ENCODE data around the gene SAMSN1. TPM values are rescaled to one million over a fixed set of nuclear protein-coding genes. Genes with fewer than 3 reads are reported as not detected.

SAMSN1 gene
- total and polyA plus RNA-seq, 2 experiments from 2014 or later: 0.82 to 1.7 TPM

DNA sequence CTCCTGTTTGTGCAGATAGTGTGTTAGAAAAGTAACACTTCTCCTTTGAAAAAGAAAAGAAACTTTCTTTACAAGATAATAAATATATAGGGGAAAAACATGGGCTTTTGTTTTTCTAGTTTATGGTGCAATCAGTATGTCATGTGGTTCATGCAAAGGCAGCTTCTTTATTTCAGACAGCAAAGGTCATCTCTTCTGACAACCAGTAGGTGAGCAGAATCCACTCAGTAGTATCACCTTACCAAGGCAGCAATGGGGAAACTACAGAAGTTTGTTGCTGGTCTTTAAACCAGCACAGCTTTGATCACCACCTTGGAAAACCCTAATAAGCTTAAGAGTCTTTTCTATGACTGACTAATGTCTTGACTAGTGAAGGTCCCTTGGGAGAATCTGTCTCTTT is 13.0 kb upstream of the SAMSN1 start:
- TF ChIP-seq EZH2phosphoT487 (IDR thresholded peaks at IDR 0.05; ENCODE audit: low read depth, severe bottlenecking, unreplicated experiment) (no peak), EZH2 (IDR thresholded peaks at IDR 0.05; ENCODE audit: borderline replicate concordance) (no peak)
- TF ChIP-seq, protein P1, sequence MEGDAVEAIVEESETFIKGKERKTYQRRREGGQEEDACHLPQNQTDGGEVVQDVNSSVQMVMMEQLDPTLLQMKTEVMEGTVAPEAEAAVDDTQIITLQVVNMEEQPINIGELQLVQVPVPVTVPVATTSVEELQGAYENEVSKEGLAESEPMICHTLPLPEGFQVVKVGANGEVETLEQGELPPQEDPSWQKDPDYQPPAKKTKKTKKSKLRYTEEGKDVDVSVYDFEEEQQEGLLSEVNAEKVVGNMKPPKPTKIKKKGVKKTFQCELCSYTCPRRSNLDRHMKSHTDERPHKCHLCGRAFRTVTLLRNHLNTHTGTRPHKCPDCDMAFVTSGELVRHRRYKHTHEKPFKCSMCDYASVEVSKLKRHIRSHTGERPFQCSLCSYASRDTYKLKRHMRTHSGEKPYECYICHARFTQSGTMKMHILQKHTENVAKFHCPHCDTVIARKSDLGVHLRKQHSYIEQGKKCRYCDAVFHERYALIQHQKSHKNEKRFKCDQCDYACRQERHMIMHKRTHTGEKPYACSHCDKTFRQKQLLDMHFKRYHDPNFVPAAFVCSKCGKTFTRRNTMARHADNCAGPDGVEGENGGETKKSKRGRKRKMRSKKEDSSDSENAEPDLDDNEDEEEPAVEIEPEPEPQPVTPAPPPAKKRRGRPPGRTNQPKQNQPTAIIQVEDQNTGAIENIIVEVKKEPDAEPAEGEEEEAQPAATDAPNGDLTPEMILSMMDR (IDR thresholded peaks at IDR 0.05; ENCODE audit: poor library complexity): no peak
- no peaks in the 10 kb centered on the region for H3K4me1 ChIP-seq (ENCODE audit: insufficient read depth)
- no peaks in the 10 kb centered on the region for H3K79me2 ChIP-seq
- H3K4me2 ChIP-seq: no peak overlapping the region
- no peaks in the 10 kb centered on the region for H3K9me3 ChIP-seq (ENCODE audit: low read depth)
- no peaks in the 10 kb centered on the region for H3K27me3 ChIP-seq
- no peak overlapping the region for H3K4me3 ChIP-seq
- peak; percentile 6 for DNase-seq (ENCODE audit: low spot score)
- H3K9me2 ChIP-seq (replicated peaks; ENCODE audit: insufficient read depth): no peaks in the 10 kb centered on the region
- H2AFZ ChIP-seq: no peak overlapping the region
- no peaks in the 10 kb centered on the region for H3K36me3 ChIP-seq (replicated peaks; ENCODE audit: insufficient read depth, low read depth)
- H3K27ac ChIP-seq: no peak overlapping the region
- H4K20me1 ChIP-seq (ENCODE audit: insufficient read depth, poor library complexity, severe bottlenecking): no peaks in the 10 kb centered on the region

DNA sequence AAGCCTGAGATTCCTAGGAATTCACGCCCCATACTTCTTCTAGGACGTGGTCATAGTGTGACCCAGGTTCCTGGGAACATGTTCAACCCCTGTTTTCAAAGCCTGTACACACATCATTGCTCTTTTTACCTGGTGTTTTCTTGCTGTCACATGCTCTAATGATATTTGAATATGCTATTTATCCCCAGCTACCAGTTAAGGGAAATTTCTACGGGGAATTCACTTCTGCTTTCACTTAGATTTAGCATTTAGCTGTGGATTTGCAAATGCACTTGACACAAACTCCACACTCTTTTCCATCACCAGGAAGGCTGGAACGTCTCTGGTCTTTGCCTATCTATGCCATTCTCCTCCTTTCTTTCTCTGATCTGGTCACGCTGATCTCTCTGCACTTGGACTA is 11.3 kb upstream of the SAMSN1 start:
- Histone ChIP-seq H3K4me3 (no peak overlapping the region), H3K79me2 (no peaks in the 10 kb centered on the region), H3K36me3 (replicated peaks; ENCODE audit: insufficient read depth, low read depth) (no peaks in the 10 kb centered on the region), H2AFZ (no peak overlapping the region), H3K27me3 (no peaks in the 10 kb centered on the region), H3K9me3 (ENCODE audit: low read depth) (no peaks in the 10 kb centered on the region), H3K4me1 (ENCODE audit: insufficient read depth) (no peaks in the 10 kb centered on the region), H3K4me2 (no peak overlapping the region), H4K20me1 (ENCODE audit: insufficient read depth, poor library complexity, severe bottlenecking) (no peaks in the 10 kb centered on the region), H3K27ac (no peak overlapping the region), H3K9me2 (replicated peaks; ENCODE audit: insufficient read depth) (no peaks in the 10 kb centered on the region)
- TF ChIP-seq, protein P1 (IDR thresholded peaks at IDR 0.05; ENCODE audit: poor library complexity): no peak
- TF ChIP-seq EZH2 (IDR thresholded peaks at IDR 0.05; ENCODE audit: borderline replicate concordance): no peak
- WGBS (ENCODE audit: low lambda C conversion rate, missing lambda C conversion rate): 87% methylated on average over 5 of the region's 5 CpGs
- DNase-seq (ENCODE audit: low spot score): no peak

DNA sequence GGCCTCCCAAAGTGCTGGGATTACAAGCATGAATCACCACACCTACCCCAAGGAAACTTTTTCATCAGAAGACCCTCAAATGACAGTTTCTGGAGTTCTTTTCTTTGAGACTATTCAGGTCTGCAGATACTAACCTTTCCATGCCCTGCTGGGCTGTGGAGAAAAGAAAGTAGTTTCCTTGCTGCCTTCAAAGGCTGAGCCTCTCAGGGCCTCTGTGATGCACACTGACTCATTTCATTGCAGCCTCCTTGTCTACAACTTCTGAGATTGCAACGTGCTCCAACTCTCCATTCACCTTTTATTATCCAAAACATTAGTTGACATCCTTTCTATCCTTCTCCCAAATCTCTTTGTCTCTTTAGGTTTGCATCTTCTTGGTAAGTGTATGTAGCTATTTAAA is 8.8 kb upstream of the SAMSN1 start:
- WGBS (ENCODE audit: low lambda C conversion rate, missing lambda C conversion rate): 48% methylated on average over 1 of the region's 1 CpG
- no peak overlapping the region for H3K4me3 ChIP-seq
- no peaks in the 10 kb centered on the region for H3K9me2 ChIP-seq (replicated peaks; ENCODE audit: insufficient read depth)
- no peaks in the 10 kb centered on the region for H3K36me3 ChIP-seq (replicated peaks; ENCODE audit: insufficient read depth, low read depth)
- TF ChIP-seq, protein P1 (IDR thresholded peaks at IDR 0.05; ENCODE audit: poor library complexity): no peak
- TF ChIP-seq EZH2phosphoT487 (IDR thresholded peaks at IDR 0.05; ENCODE audit: low read depth, severe bottlenecking, unreplicated experiment) (no peak), EZH2 (IDR thresholded peaks at IDR 0.05; ENCODE audit: borderline replicate concordance) (no peak)
- H3K27ac ChIP-seq: no peak overlapping the region
- H3K9me3 ChIP-seq (ENCODE audit: low read depth): no peaks in the 10 kb centered on the region
- no peak overlapping the region for H2AFZ ChIP-seq
- H3K79me2 ChIP-seq: no peaks in the 10 kb centered on the region
- no peaks in the 10 kb centered on the region for H3K27me3 ChIP-seq
- DNase-seq (ENCODE audit: low spot score): no peak
- no peaks in the 10 kb centered on the region for H3K4me1 ChIP-seq (ENCODE audit: insufficient read depth)
- H3K4me2 ChIP-seq: no peak overlapping the region
- H4K20me1 ChIP-seq (ENCODE audit: insufficient read depth, poor library complexity, severe bottlenecking): no peaks in the 10 kb centered on the region

DNA sequence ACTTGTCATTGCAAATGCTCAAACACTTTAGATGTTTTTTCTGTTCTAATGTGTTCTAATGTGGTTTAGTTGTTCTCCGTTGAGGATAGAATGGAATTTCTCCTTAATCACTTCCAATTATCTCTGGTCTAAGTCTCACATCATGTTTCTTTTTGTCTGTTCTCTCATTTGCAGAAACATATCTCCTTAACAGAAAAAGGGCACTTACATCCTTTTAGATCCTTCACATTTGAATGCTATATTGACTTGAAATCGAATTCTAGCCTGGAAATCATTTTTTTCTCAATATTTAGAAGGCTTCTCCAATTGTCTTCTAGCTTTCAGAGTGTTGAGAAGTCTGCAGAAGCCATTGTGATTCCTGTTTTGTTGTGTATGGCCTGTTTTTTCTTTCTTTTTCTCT is 7.3 kb upstream of the SAMSN1 start:
- no peak overlapping the region for H3K4me3 ChIP-seq
- H3K9me2 ChIP-seq (replicated peaks; ENCODE audit: insufficient read depth): no peaks in the 10 kb centered on the region
- no peaks in the 10 kb centered on the region for H3K27me3 ChIP-seq
- no peaks in the 10 kb centered on the region for H3K79me2 ChIP-seq
- no peak overlapping the region for H3K4me2 ChIP-seq
- TF ChIP-seq EZH2phosphoT487 (IDR thresholded peaks at IDR 0.05; ENCODE audit: low read depth, severe bottlenecking, unreplicated experiment) (no peak), EZH2 (IDR thresholded peaks at IDR 0.05; ENCODE audit: borderline replicate concordance) (no peak)
- TF ChIP-seq, protein P1 (IDR thresholded peaks at IDR 0.05; ENCODE audit: poor library complexity): no peak
- no peaks in the 10 kb centered on the region for H3K9me3 ChIP-seq (ENCODE audit: low read depth)
- no peak for DNase-seq (ENCODE audit: low spot score)
- H3K36me3 ChIP-seq (replicated peaks; ENCODE audit: insufficient read depth, low read depth): no peaks in the 10 kb centered on the region
- H3K27ac ChIP-seq: no peak overlapping the region
- H2AFZ ChIP-seq: no peak overlapping the region
- H3K4me1 ChIP-seq (ENCODE audit: insufficient read depth): no peaks in the 10 kb centered on the region
- H4K20me1 ChIP-seq (ENCODE audit: insufficient read depth, poor library complexity, severe bottlenecking): no peaks in the 10 kb centered on the region
- WGBS (ENCODE audit: low lambda C conversion rate, missing lambda C conversion rate): 76% methylated on average over 2 of the region's 2 CpGs
